Measurements from ENCODE around the gene ENDOV.

The ENDOV gene

GRCh38 chr17:80371196-80371595 is 43.8 kb upstream of the ENDOV start:
- Histone ChIP-seq H4K20me1 (ENCODE audit: insufficient read depth, low read length, poor library complexity, severe bottlenecking) (no peaks in the 10 kb centered on the region), H3K9ac (ENCODE audit: low read depth, low read length, poor library complexity, severe bottlenecking) (no peak overlapping the region), H3K9me3 (ENCODE audit: insufficient read depth, low read depth, low read length) (no peaks in the 10 kb centered on the region), H3K4me2 (ENCODE audit: low read depth, low read length, poor library complexity, severe bottlenecking) (no peak overlapping the region), H2AFZ (ENCODE audit: low read length) (no peak overlapping the region), H3K4me1 (ENCODE audit: insufficient read depth, low read length, poor library complexity, severe bottlenecking) (no peaks in the 10 kb centered on the region), H3K4me3 (ENCODE audit: low read length, poor library complexity, severe bottlenecking) (no peak overlapping the region), H3K36me3 (ENCODE audit: insufficient read depth, low read length) (peaks cover 66% of the 10 kb centered on the region; the same call in 1 of the 2 replicates), H3K79me2 (ENCODE audit: insufficient read depth, low read length) (no peaks in the 10 kb centered on the region), H3K9me2 (replicated peaks; ENCODE audit: low read depth, low read length) (no peaks in the 10 kb centered on the region), H3K27me3 (ENCODE audit: insufficient read depth, low read length, poor library complexity, severe bottlenecking) (no peaks in the 10 kb centered on the region), H3F3A (ENCODE audit: low read depth) (no peaks in the 10 kb centered on the region)
- TF ChIP-seq, protein P1, sequence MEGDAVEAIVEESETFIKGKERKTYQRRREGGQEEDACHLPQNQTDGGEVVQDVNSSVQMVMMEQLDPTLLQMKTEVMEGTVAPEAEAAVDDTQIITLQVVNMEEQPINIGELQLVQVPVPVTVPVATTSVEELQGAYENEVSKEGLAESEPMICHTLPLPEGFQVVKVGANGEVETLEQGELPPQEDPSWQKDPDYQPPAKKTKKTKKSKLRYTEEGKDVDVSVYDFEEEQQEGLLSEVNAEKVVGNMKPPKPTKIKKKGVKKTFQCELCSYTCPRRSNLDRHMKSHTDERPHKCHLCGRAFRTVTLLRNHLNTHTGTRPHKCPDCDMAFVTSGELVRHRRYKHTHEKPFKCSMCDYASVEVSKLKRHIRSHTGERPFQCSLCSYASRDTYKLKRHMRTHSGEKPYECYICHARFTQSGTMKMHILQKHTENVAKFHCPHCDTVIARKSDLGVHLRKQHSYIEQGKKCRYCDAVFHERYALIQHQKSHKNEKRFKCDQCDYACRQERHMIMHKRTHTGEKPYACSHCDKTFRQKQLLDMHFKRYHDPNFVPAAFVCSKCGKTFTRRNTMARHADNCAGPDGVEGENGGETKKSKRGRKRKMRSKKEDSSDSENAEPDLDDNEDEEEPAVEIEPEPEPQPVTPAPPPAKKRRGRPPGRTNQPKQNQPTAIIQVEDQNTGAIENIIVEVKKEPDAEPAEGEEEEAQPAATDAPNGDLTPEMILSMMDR (conservative IDR thresholded peaks at IDR 0.05; ENCODE audit: low read length) = no peak
- TF ChIP-seq EZH2phosphoT487 (IDR thresholded peaks at IDR 0.05; ENCODE audit: borderline replicate concordance) = no peak

DNA sequence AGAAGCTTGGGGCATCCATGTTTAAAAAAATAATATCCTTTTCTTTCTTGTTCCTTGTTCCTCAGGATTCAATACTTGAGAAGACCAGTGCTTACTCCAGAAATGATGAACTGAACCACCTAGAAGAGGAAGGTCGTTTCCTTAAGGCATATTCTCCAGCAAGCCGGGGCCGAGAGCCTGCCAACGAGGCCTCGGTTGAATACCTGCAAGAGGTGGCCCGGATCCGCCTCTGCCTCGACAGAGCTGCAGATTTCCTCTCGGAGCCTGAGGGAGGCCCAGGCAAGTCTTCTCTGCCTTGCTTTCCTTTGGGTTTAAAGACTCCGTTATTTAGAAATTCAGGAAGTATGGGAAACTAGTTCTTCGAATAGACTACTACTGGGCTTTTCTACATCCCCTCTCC is 42.5 kb upstream of the ENDOV start:
- Histone ChIP-seq H3K27me3 (ENCODE audit: insufficient read depth, low read length, poor library complexity, severe bottlenecking) (no peaks in the 10 kb centered on the region), H4K20me1 (ENCODE audit: insufficient read depth, low read length, poor library complexity, severe bottlenecking) (no peaks in the 10 kb centered on the region), H3K4me1 (ENCODE audit: insufficient read depth, low read length, poor library complexity, severe bottlenecking) (no peaks in the 10 kb centered on the region), H3K4me3 (ENCODE audit: low read length, poor library complexity, severe bottlenecking) (no peak overlapping the region), H3K36me3 (ENCODE audit: insufficient read depth, low read length) (peaks cover 76% of the 10 kb centered on the region; the same call in 1 of the 2 replicates), H3K9ac (ENCODE audit: low read depth, low read length, poor library complexity, severe bottlenecking) (no peak overlapping the region), H3K9me3 (ENCODE audit: insufficient read depth, low read depth, low read length) (no peaks in the 10 kb centered on the region), H3K4me2 (ENCODE audit: low read depth, low read length, poor library complexity, severe bottlenecking) (no peak overlapping the region), H2AFZ (ENCODE audit: low read length) (no peak overlapping the region), H3F3A (ENCODE audit: low read depth) (no peaks in the 10 kb centered on the region), H3K9me2 (replicated peaks; ENCODE audit: low read depth, low read length) (no peaks in the 10 kb centered on the region), H3K79me2 (ENCODE audit: insufficient read depth, low read length) (no peaks in the 10 kb centered on the region)
- TF ChIP-seq, protein P1 (conservative IDR thresholded peaks at IDR 0.05; ENCODE audit: low read length) = no peak
- TF ChIP-seq EZH2phosphoT487 (IDR thresholded peaks at IDR 0.05; ENCODE audit: borderline replicate concordance) = no peak

- H3K9me3 ChIP-seq (ENCODE audit: insufficient read depth, low read depth, low read length) = no peaks in the 10 kb centered on the region
- H2AFZ ChIP-seq (ENCODE audit: low read length) = no peak overlapping the region
Measured at GRCh38 chr17:80372922-80373570, 41.9 kb upstream of the ENDOV start.

More at GRCh38 chr17:80372922-80373570, 41.9 kb upstream of the ENDOV start:
- no peaks in the 10 kb centered on the region for H3K4me1 ChIP-seq (ENCODE audit: insufficient read depth, low read length, poor library complexity, severe bottlenecking)
- no peaks in the 10 kb centered on the region for H4K20me1 ChIP-seq (ENCODE audit: insufficient read depth, low read length, poor library complexity, severe bottlenecking)
- H3F3A ChIP-seq (ENCODE audit: low read depth) = no peaks in the 10 kb centered on the region
- no peaks in the 10 kb centered on the region for H3K9me2 ChIP-seq (replicated peaks; ENCODE audit: low read depth, low read length)
- H3K4me3 ChIP-seq (ENCODE audit: low read length, poor library complexity, severe bottlenecking) = no peak overlapping the region
- H3K36me3 ChIP-seq (ENCODE audit: insufficient read depth, low read length) = peaks cover 74% of the 10 kb centered on the region; the same call in 1 of the 2 replicates
- H3K79me2 ChIP-seq (ENCODE audit: insufficient read depth, low read length) = no peaks in the 10 kb centered on the region
- H3K27me3 ChIP-seq (ENCODE audit: insufficient read depth, low read length, poor library complexity, severe bottlenecking) = no peaks in the 10 kb centered on the region
- TF ChIP-seq EZH2phosphoT487 (IDR thresholded peaks at IDR 0.05; ENCODE audit: borderline replicate concordance) = no peak
- TF ChIP-seq, protein P1 (conservative IDR thresholded peaks at IDR 0.05; ENCODE audit: low read length) = no peak
- no peak overlapping the region for H3K4me2 ChIP-seq (ENCODE audit: low read depth, low read length, poor library complexity, severe bottlenecking)
- no peak overlapping the region for H3K9ac ChIP-seq (ENCODE audit: low read depth, low read length, poor library complexity, severe bottlenecking)

Data from Loucy (cell line).